ENCODE results near the gene TFIP11.

The TFIP11 gene

GRCh38 chr22:26486394-26486793 lies 25.9 kb downstream of the TFIP11 start:
- no peak for DNase-seq
- no peaks in the 10 kb centered on the region for H3K9me3 Mint-ChIP-seq
- no peak overlapping the region for H3K27ac Mint-ChIP-seq
- no peaks in the 10 kb centered on the region for H3K27me3 Mint-ChIP-seq (ENCODE audit: low read depth, poor library complexity)
- H3K36me3 Mint-ChIP-seq (ENCODE audit: low read depth) = peaks cover 18% of the 10 kb centered on the region
- H3K4me1 Mint-ChIP-seq = peaks cover 40% of the 10 kb centered on the region
- no peak for TF ChIP-seq CTCF (IDR thresholded peaks at IDR 0.05)
- peak overlapping the region; percentile 30 for H3K4me3 Mint-ChIP-seq

GRCh38 chr22:26485806-26486390 lies 26.4 kb downstream of the TFIP11 start:
- H3K4me3 Mint-ChIP-seq = peak overlapping the region; percentile 96

GRCh38 chr22:26485013-26485412 lies 27.3 kb downstream of the TFIP11 start:
- no peak for DNase-seq
- Mint-ChIP-seq H3K4me1 (peaks cover 54% of the 10 kb centered on the region), H3K27ac (peak overlapping the region; percentile 62), H3K9me3 (no peaks in the 10 kb centered on the region), H3K27me3 (ENCODE audit: low read depth, poor library complexity) (no peaks in the 10 kb centered on the region), H3K36me3 (ENCODE audit: low read depth) (peaks cover 12% of the 10 kb centered on the region), H3K4me3 (peak overlapping the region; percentile 96)
- no peak for TF ChIP-seq CTCF (IDR thresholded peaks at IDR 0.05)

More at GRCh38 chr22:26485806-26486390, 26.4 kb downstream of the TFIP11 start:
- H3K27me3 Mint-ChIP-seq (ENCODE audit: low read depth, poor library complexity) = no peaks in the 10 kb centered on the region
- DNase-seq = no peak
- no peaks in the 10 kb centered on the region for H3K9me3 Mint-ChIP-seq
- H3K4me1 Mint-ChIP-seq = peaks cover 45% of the 10 kb centered on the region
- H3K27ac Mint-ChIP-seq = no peak overlapping the region
- TF ChIP-seq CTCF (IDR thresholded peaks at IDR 0.05) = no peak
- peaks cover 15% of the 10 kb centered on the region for H3K36me3 Mint-ChIP-seq (ENCODE audit: low read depth)

- H3K27ac Mint-ChIP-seq = peak overlapping the region; percentile 55
- H3K36me3 Mint-ChIP-seq (ENCODE audit: low read depth) = peaks cover 10% of the 10 kb centered on the region
- no peaks in the 10 kb centered on the region for H3K27me3 Mint-ChIP-seq (ENCODE audit: low read depth, poor library complexity)
- peak overlapping the region; percentile 96 for H3K4me3 Mint-ChIP-seq
- no peak for TF ChIP-seq CTCF (IDR thresholded peaks at IDR 0.05)
- no peaks in the 10 kb centered on the region for H3K9me3 Mint-ChIP-seq
- H3K4me1 Mint-ChIP-seq = peaks cover 61% of the 10 kb centered on the region
- DNase-seq = no peak
These were observed 27.9 kb downstream of the TFIP11 start for GRCh38 chr22:26484360-26484706.

GRCh38 chr22:26483439-26484359 lies 28.6 kb downstream of the TFIP11 start, which contains the start of the genes HPS4 and SRRD:
Gene HPS4, minus strand, starts transcription at chr22:26483783. Its CDS starts 2,021 bp downstream, at chr22:26481762.
Gene SRRD, plus strand, starts transcription at chr22:26483877. Its CDS starts 14 bp downstream, at chr22:26483891.
- Mint-ChIP-seq H3K4me3 (peak within 1 kb of the TSS; percentile 96), H3K4me1 (peaks cover 67% of the 10 kb centered on the region), H3K27ac (peak within 1 kb of the TSS; percentile 99), H3K9me3 (no peaks in the 10 kb centered on the region), H3K36me3 (ENCODE audit: low read depth) (peaks cover 4% of the 10 kb centered on the region), H3K27me3 (ENCODE audit: low read depth, poor library complexity) (no peaks in the 10 kb centered on the region)
- DNase-seq = peak; percentile 95
- TF ChIP-seq CTCF (IDR thresholded peaks at IDR 0.05) = no peak
